Stimulated activated CD4-positive, alpha-beta T cell treated with anti-CD3 and anti-CD28 coated beads, Interleukin-4, amount 100 ng/mL, for 48 hours (primary cell): ENCODE measurements around the gene PPME1.

Source experiments
- DNase-seq, 2 donors: peaks; one replicate each; pipeline ENCODE4 v3.0.0-alpha.2; 2020; ENCODE audit warnings: low read depth in 2 of 2

Gene PPME1

GRCh38 chr11:74159642-74160041 is 11.4 kb upstream of the PPME1 start:
- no peak for DNase-seq

- DNase-seq, result no peak
Measured at GRCh38 chr11:74162681-74163467, 8.2 kb upstream of the PPME1 start.

GRCh38 chr11:74168838-74169237 is 2.3 kb upstream of the PPME1 start:
- no peak for DNase-seq

GRCh38 chr11:74169738-74170458 is 1.2 kb upstream of the PPME1 start:
- no peak for DNase-seq

- DNase-seq, result no peak
Measured at GRCh38 chr11:74171630-74171968, 510 bp downstream of the PPME1 start.

- no peak for DNase-seq
Measured at GRCh38 chr11:74171997-74172396, 908 bp downstream of the PPME1 start.

GRCh38 chr11:74175920-74176319 is 4.8 kb downstream of the PPME1 start:
- no peak for DNase-seq

GRCh38 chr11:74179234-74180052 is 8.4 kb downstream of the PPME1 start:
- DNase-seq, result no peak

GRCh38 chr11:74182635-74183034 is 11.5 kb downstream of the PPME1 start:
- no peak for DNase-seq

GRCh38 chr11:74185285-74185684 is 14.2 kb downstream of the PPME1 start:
- no peak for DNase-seq

- no peak for DNase-seq
Measured at GRCh38 chr11:74185695-74186094, 14.6 kb downstream of the PPME1 start.

- DNase-seq, result no peak
Measured at GRCh38 chr11:74195828-74196227, 24.7 kb downstream of the PPME1 start.

- no peak for DNase-seq
Measured at GRCh38 chr11:74196781-74197486, 25.8 kb downstream of the PPME1 start.

- no peak for DNase-seq
Measured at GRCh38 chr11:74203966-74204365, 32.9 kb downstream of the PPME1 start.

- no peak for DNase-seq
Measured at GRCh38 chr11:74204701-74205100, 33.6 kb downstream of the PPME1 start.

GRCh38 chr11:74205181-74205580 is 34.1 kb downstream of the PPME1 start:
- DNase-seq, result no peak

- no peak for DNase-seq
Measured at GRCh38 chr11:74206746-74207145, 35.7 kb downstream of the PPME1 start.

GRCh38 chr11:74208507-74208906 is 37.4 kb downstream of the PPME1 start:
- no peak for DNase-seq

- DNase-seq, result no peak
Measured at GRCh38 chr11:74212533-74212932, 41.4 kb downstream of the PPME1 start.

GRCh38 chr11:74220376-74220775 is 49.3 kb downstream of the PPME1 start:
- no peak for DNase-seq

GRCh38 chr11:74221816-74222215 is 50.7 kb downstream of the PPME1 start:
- no peak for DNase-seq

- DNase-seq, result no peak
Measured at GRCh38 chr11:74225565-74225964, 54.5 kb downstream of the PPME1 start.
